Left lung (tissue), 10 donors: Measurements from ENCODE around the gene AVPR2. TPM values are rescaled to one million over a fixed set of nuclear protein-coding genes. Genes with fewer than 3 reads are reported as not detected.

Experiments used
- ATAC-seq: fragments of 200-7000 bp; cut with Tn5 transposase; one replicate; pipeline ENCODE4 v1.9.1; 2020; ENCODE audit warnings: moderate library complexity
- DNase-seq, 4 donors: peaks; one replicate each; pipeline ENCODE4 v3.0.0-alpha.2; 2013 to 2020
- H3K27ac ChIP-seq, 2 donors: fragments of 200-600 bp; sonication (generic) in 1 of 2; one replicate each; pipeline versions ENCODE4 v1.5.0 to v1.8.0; 2020 to 2021
- H3K27me3 ChIP-seq, 2 donors: fragments of 200-600 bp; sonication (generic) in 1 of 2; one replicate each; pipeline versions ENCODE4 v1.5.0 to v1.8.0; 2020 to 2021
- H3K36me3 ChIP-seq, 2 donors: fragments of 200-600 bp; sonication (generic) in 1 of 2; one replicate each; pipeline versions ENCODE4 v1.5.0 to v1.8.0; 2020 to 2021
- H3K4me1 ChIP-seq, 2 donors: fragments of 200-600 bp; one replicate each; pipeline ENCODE4 v1.8.0; 2021
- H3K4me3 ChIP-seq, 2 donors: fragments of 200-600 bp; sonication (generic) in 1 of 2; one replicate each; pipeline versions ENCODE4 v1.5.0 to v1.8.0; 2020 to 2021; ENCODE audit warnings: mild to moderate bottlenecking in 1 of 2
- H3K9me3 ChIP-seq, 2 donors: fragments of 200-600 bp; sonication (generic) in 1 of 2; one replicate each; pipeline versions ENCODE4 v1.5.0 to v1.8.0; 2020 to 2021
- CTCF ChIP-seq, 2 donors: fragments of 200-600 bp; sonication (generic) in 1 of 2; IDR thresholded peaks; one replicate each; pipeline versions ENCODE4 v1.5.0 to v1.8.0; 2021; ENCODE audit warnings: antibody characterized with exemption in 2 of 2
- intact Hi-C, 2 donors: fragments of 100-400 bp; cut with DNase I; formaldehyde crosslinking; loops; one replicate each; pipeline versions ENCODE4 v1.11.2 to v1.14.2; 2022
- polyA plus RNA-seq, 6 donors: library from polyadenylated mRNA; unstranded; fragments of 120-200 nt; gene quantifications; one replicate each; pipeline ENCODE4 v1.2.1, GENCODE V29; 2013; ENCODE audit not compliant: insufficient read length in 6 of 6
- total RNA-seq, 2 donors: library from RNA; stranded (reverse); fragmentation: NEBNext Ultra II Directional; extraction: Animal tissue kit (Norgen Biotek cat#: 25700); gene quantifications; one replicate each; pipeline ENCODE4 v1.2.1, GENCODE V29; 2021
- donor health status: DM: no; HTN: yes; CAD: no.
- donor health status: DM: no; HTN: no; CAD: no.

Gene AVPR2
- total and polyA plus RNA-seq, 8 donors = 0.52 to 1.3 (median 0.83) TPM

DNA sequence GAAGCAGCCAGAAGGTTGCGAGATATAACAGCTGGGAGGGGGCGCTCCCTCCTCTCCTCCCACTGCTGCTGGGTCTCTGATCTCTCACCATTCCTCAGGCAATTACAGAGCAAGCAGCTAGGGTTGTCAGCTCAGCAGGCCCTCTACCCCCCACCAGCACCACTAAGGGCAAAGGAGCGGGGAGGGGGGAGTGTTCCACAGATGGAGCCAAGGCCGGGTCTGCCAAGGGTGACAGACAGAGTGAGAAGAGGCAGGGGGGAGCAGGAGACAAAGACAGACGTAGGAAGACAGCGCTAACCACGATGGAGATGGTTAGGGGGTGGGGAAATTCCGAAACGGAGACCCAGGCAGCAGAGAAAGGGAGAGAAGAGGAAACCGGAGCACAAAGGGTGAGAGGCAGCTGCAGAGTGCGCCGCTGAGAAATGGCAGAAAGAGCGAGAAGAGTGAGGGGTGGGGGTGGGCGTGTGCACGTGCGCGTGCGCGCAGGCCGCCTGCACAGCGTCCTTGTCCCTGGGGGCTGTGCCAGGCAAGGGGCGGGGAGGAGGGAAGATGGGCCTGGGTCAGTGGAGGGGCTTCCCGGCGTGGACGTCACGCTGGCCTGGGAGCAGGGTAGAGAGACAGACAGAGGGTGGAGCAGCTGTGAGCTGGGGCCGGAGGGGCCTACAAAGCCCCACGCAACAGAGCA is 25.4 kb upstream of the AVPR2 start:
- peaks cover 54 to 66% of the 10 kb centered on the region in 2 donors for H3K27me3 ChIP-seq
- no peak for ATAC-seq

DNA sequence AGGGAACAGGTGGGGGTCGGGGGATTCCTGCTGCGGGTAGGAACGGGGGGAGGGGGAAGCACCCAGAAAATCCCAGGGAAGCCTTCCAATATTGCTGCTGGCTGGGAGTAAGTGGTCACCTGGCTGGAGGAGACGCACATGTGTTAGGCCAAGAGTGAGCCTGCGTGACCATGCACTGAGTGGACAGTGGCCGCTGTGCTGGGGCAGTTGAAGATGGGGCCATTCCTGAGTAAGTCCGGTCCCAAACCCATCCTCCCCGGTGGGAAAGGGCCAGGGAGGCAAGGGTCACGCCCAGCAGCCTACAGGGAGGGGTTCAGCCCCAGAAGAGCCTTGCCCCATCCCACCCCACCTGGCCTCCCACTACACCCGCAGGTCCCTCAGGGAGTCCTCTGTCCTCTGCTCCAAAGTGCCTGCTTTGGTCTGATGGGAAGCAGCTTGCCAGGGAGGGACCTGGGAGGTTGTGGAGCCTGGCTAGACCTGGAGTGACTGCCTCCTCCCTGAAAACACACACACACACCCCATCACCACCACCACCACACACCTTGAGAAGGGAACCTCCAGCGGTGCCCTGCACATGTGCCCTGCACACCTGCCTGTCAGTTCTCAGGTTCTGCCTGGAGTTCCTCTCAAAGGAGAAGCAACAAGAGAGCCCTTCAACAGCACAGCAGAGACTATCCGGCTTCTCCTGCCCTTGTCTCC is 24.6 kb upstream of the AVPR2 start:
- H3K27ac ChIP-seq = no peak overlapping the region
- TF ChIP-seq CTCF (IDR thresholded peaks at IDR 0.05) = no peak
- no peaks in the 10 kb centered on the region for H3K36me3 ChIP-seq
- no peak overlapping the region for H3K4me3 ChIP-seq
- peaks cover 62 to 74% of the 10 kb centered on the region in 2 donors for H3K27me3 ChIP-seq
- H3K4me1 ChIP-seq = no peaks in the 10 kb centered on the region
- no peak for DNase-seq
- H3K9me3 ChIP-seq = no peaks in the 10 kb centered on the region
- intact Hi-C loops = no loop called here
- no peak for ATAC-seq

More for the DNA sequence above, 25.4 kb upstream of the AVPR2 start:
- no peak for DNase-seq
- Histone ChIP-seq H3K36me3 (no peaks in the 10 kb centered on the region), H3K9me3 (no peaks in the 10 kb centered on the region), H3K27ac (no peak overlapping the region), H3K4me3 (no peak overlapping the region), H3K4me1 (no peaks in the 10 kb centered on the region)
- TF ChIP-seq CTCF (IDR thresholded peaks at IDR 0.05) = no peak
- intact Hi-C loops = no loop called here

DNA sequence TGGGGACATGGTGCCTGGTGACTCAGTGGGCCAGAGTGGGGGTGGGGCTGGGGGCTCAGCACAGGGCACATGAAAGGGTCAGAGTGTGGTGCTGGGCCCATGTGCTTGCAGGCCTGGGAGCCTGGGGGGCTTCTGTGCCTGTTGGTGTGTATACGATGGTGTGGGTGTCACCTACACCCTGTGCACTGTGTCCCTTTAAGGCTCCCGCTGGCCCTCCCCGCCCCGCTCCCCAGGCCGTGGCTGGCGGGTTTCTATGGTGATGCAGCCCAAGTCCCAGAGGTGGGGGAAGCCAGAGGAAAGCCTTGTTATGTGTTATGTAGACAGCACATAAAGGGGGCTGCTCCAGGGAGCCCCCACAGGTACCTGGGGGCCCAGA is 24.0 kb upstream of the AVPR2 start:
- peaks cover 68 to 79% of the 10 kb centered on the region in 2 donors for H3K27me3 ChIP-seq
- no peaks in the 10 kb centered on the region for H3K36me3 ChIP-seq
- TF ChIP-seq CTCF (IDR thresholded peaks at IDR 0.05) = no peak
- peaks cover 0 to 2% of the 10 kb centered on the region in 2 donors for H3K4me1 ChIP-seq
- ATAC-seq (no peak), DNase-seq (no peak)
- H3K27ac ChIP-seq = no peak overlapping the region
- no peaks in the 10 kb centered on the region for H3K9me3 ChIP-seq
- intact Hi-C loops = no loop called here
- no peak overlapping the region for H3K4me3 ChIP-seq

DNA sequence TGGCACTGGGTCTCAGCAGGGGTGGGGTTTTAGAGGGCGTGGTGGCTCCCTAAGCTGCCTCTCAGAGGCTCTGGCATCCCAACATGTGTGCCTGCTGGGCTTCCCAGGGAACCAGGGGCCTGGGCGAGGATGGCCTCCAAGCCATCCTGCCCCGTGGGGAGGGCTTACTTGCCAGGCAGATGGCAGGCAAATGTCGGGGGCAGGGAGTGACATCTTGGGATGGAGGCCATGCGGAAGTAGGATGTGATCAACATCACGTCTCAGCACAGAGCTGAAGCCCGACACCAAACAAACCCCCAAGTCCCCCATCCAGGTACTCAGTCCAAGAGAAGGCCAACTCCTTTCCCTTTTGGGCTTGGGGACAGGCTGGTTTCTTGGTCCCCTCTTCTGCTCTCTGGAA is 23.2 kb upstream of the AVPR2 start:
- Histone ChIP-seq H3K4me1 (peaks cover 0 to 3% of the 10 kb centered on the region in 2 donors), H3K36me3 (no peaks in the 10 kb centered on the region), H3K9me3 (no peaks in the 10 kb centered on the region), H3K27me3 (peaks cover 71 to 86% of the 10 kb centered on the region in 2 donors), H3K27ac (no peak overlapping the region), H3K4me3 (no peak overlapping the region)
- DNase-seq (no peak), ATAC-seq (no peak)
- no peak for TF ChIP-seq CTCF (IDR thresholded peaks at IDR 0.05)
- intact Hi-C loops = no loop called here

- Histone ChIP-seq H3K9me3 (no peaks in the 10 kb centered on the region), H3K4me1 (peaks cover 0 to 3% of the 10 kb centered on the region in 2 donors), H3K27ac (no peak overlapping the region), H3K27me3 (peaks cover 79 to 94% of the 10 kb centered on the region in 2 donors), H3K36me3 (no peaks in the 10 kb centered on the region), H3K4me3 (no peak overlapping the region)
- TF ChIP-seq CTCF (IDR thresholded peaks at IDR 0.05) = no peak
- DNase-seq (no peak), ATAC-seq (no peak)
- intact Hi-C loops = no loop called here
These were observed 22.4 kb upstream of the AVPR2 start for GRCh38 chrX:153882086-153882498.
